Endothelial cell (in vitro differentiated cells): ENCODE data around the gene TSPAN9. TPM values are rescaled to one million over a fixed set of nuclear protein-coding genes. Genes with fewer than 3 reads are reported as not detected.

Source experiments
- DNase-seq: peaks from one replicate; pipeline ENCODE4 v3.0.0; 2021; ENCODE audit warnings: low spot score
- H3K27ac Mint-ChIP-seq: one replicate; pipeline ENCODE4 v1.8.0; 2021; ENCODE audit warnings: mixed read lengths, inconsistent platforms; ENCODE audit not compliant: unreplicated experiment
- H3K27me3 Mint-ChIP-seq: one replicate; pipeline ENCODE4 v1.8.0; 2021; ENCODE audit warnings: mild to moderate bottlenecking, moderate library complexity, mixed read lengths, inconsistent platforms; ENCODE audit not compliant: unreplicated experiment
- H3K36me3 Mint-ChIP-seq: one replicate; pipeline ENCODE4 v1.8.0; 2021; ENCODE audit warnings: mild to moderate bottlenecking, low read depth, mixed read lengths, inconsistent platforms; ENCODE audit not compliant: unreplicated experiment
- H3K4me1 Mint-ChIP-seq: one replicate; pipeline ENCODE4 v1.8.0; 2021; ENCODE audit warnings: mild to moderate bottlenecking, mixed read lengths, inconsistent platforms; ENCODE audit not compliant: unreplicated experiment
- H3K4me3 Mint-ChIP-seq: one replicate; pipeline ENCODE4 v1.8.0; 2021; ENCODE audit warnings: mild to moderate bottlenecking, mixed read lengths, inconsistent platforms; ENCODE audit not compliant: unreplicated experiment
- H3K9me3 Mint-ChIP-seq: one replicate; pipeline ENCODE4 v1.8.0; 2021; ENCODE audit warnings: mixed read lengths, inconsistent platforms; ENCODE audit not compliant: unreplicated experiment
- CTCF ChIP-seq: fragments of 200-600 bp; sonication (generic); IDR thresholded peaks from one replicate; pipeline ENCODE4 v1.5.0; 2021; ENCODE audit warnings: antibody characterized with exemption; ENCODE audit not compliant: unreplicated experiment
- total RNA-seq: library from RNA; stranded (reverse); fragmentation: NEBNext Ultra II Directional; extraction: Animal tissue kit (Norgen Biotek cat#: 25700); gene quantifications from one replicate; pipeline ENCODE4 v1.2.1, GENCODE V29; 2021; ENCODE audit not compliant: unreplicated experiment

The TSPAN9 gene
- total RNA-seq, 1 donor from 2014 or later: 116 TPM

GRCh38 chr12:3042826-3043225, 34.4 kb upstream of the TSPAN9 start:
- Mint-ChIP-seq H3K27me3 (peaks cover 21% of the 10 kb centered on the region), H3K4me3 (no peak overlapping the region), H3K36me3 (peaks cover 44% of the 10 kb centered on the region), H3K9me3 (no peaks in the 10 kb centered on the region), H3K27ac (no peak overlapping the region), H3K4me1 (peaks cover 43% of the 10 kb centered on the region)
- no peak for DNase-seq
- no peak for TF ChIP-seq CTCF

- H3K27ac Mint-ChIP-seq: peak overlapping the region; percentile 74
- no peak overlapping the region for H3K4me3 Mint-ChIP-seq
- peaks cover 23% of the 10 kb centered on the region for H3K27me3 Mint-ChIP-seq
- no peak for TF ChIP-seq CTCF
- no peak for DNase-seq
- no peaks in the 10 kb centered on the region for H3K9me3 Mint-ChIP-seq
- peaks cover 40% of the 10 kb centered on the region for H3K36me3 Mint-ChIP-seq
- H3K4me1 Mint-ChIP-seq: peaks cover 48% of the 10 kb centered on the region
Measured at GRCh38 chr12:3043406-3043805, 33.8 kb upstream of the TSPAN9 start.

DNA sequence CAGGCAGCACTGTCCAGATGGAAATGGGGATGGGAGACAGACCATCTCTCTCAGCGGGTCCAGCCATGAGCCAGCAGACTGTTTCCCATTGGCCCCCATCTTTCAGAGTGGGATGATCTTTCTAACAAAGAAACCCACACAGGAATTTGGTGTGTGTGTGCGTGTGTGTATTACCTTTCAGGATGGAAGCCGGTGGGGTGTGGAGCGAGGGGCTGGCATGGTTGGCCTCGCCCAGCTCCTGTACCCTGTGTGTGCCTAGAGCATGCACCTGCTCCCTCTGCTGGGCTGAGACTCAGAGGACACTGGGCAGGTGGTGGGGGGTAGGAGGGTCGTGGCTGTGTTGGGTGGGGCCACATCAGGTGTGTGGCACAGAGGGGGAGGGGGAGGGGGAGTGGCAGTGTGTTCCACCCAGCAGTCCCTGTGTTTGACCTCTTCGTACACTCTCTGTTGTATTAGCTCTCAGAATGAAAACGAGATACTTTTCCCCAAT, 33.0 kb upstream of the TSPAN9 start:
- Mint-ChIP-seq H3K4me1 (peaks cover 52% of the 10 kb centered on the region), H3K4me3 (no peak overlapping the region), H3K27ac (peak overlapping the region; percentile 64), H3K27me3 (peaks cover 26% of the 10 kb centered on the region), H3K9me3 (no peaks in the 10 kb centered on the region), H3K36me3 (peaks cover 32% of the 10 kb centered on the region)
- no peak for DNase-seq
- TF ChIP-seq CTCF: no peak

DNA sequence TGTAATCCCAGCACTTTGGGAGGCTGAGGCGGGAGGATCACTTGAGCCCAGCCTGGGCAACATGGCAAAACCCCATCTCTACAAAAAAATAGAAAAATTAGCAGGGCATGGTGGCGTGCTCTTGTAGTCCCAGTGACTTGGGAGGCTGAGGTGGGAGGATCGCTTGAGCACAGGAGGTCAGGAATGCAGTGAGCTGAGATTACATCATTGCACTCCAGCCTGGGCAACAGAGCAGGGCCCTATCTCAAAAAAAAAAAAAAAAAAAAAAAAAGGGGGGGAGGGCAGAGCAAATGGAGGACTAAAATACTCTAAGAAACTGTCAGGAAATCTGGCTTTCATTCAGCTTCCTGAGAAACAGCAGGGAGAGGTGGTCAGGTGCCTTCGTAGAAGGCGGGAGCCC, 31.7 kb upstream of the TSPAN9 start:
- no peak for TF ChIP-seq CTCF
- DNase-seq: no peak
- no peak overlapping the region for H3K4me3 Mint-ChIP-seq
- H3K27me3 Mint-ChIP-seq: peaks cover 27% of the 10 kb centered on the region
- H3K36me3 Mint-ChIP-seq: peaks cover 22% of the 10 kb centered on the region
- H3K9me3 Mint-ChIP-seq: no peaks in the 10 kb centered on the region
- H3K27ac Mint-ChIP-seq: peak overlapping the region; percentile 50
- peaks cover 64% of the 10 kb centered on the region for H3K4me1 Mint-ChIP-seq

DNA sequence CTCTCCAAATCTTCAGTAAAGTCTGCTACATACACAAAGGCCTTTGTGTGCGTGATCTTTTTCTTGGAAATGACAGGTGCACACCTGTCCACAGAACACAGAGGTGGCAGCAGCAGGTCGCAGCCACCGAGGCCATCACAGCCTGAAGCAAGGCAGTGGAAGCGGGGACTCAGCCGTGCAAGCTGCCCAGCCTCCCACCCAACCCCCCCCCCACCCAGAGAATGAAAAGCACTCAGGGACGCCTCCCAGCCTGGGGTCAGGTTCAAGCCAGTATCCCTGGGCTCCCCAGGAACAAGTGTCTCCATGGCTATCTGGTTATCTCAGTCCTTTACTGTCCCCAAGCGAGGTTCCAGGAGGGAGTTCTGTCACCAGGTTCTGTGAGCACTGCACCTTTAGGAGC, 31.2 kb upstream of the TSPAN9 start:
- no peaks in the 10 kb centered on the region for H3K9me3 Mint-ChIP-seq
- TF ChIP-seq CTCF: no peak
- H3K27ac Mint-ChIP-seq: no peak overlapping the region
- H3K27me3 Mint-ChIP-seq: peaks cover 27% of the 10 kb centered on the region
- no peak overlapping the region for H3K4me3 Mint-ChIP-seq
- no peak for DNase-seq
- peaks cover 64% of the 10 kb centered on the region for H3K4me1 Mint-ChIP-seq
- H3K36me3 Mint-ChIP-seq: peaks cover 22% of the 10 kb centered on the region
